GM10266 (cell line): ENCODE measurements around the gene NMB.

Experiments
- DNase-seq: peaks from one replicate; pipeline ENCODE4 v3.0.0; 2012; ENCODE audit errors: extremely low spot score
- TF ChIP-seq, protein P1 (sequence below): IDR thresholded peaks from 2 replicates; pipeline ENCODE4 v1.5.1; 2012; ENCODE audit warnings: mild to moderate bottlenecking, low read depth; ENCODE audit not compliant: control insufficient read depth, insufficient read depth; ENCODE audit errors: missing control alignments

Gene NMB

DNA sequence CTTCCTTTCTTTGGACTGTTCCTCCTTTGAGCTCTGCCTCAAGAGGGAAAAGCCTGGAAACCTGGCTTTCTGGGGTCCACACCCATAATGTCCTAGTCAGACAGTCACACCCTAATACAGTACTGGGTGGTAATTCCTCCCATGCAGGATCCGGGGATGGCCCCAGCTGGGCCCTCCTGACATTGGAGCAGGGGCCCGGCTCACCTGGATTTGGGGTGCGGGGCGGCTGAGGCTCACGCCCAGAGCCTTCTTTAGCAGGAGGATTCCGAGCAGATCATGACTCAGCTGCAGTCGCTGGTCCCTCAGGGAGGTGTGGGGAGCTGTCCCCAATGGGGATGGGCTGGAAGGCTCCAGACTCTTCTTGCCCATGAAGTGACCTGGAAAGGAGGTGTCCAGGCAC lies 1.0 kb downstream of the NMB start:
- no peak for DNase-seq
- TF ChIP-seq, protein P1, sequence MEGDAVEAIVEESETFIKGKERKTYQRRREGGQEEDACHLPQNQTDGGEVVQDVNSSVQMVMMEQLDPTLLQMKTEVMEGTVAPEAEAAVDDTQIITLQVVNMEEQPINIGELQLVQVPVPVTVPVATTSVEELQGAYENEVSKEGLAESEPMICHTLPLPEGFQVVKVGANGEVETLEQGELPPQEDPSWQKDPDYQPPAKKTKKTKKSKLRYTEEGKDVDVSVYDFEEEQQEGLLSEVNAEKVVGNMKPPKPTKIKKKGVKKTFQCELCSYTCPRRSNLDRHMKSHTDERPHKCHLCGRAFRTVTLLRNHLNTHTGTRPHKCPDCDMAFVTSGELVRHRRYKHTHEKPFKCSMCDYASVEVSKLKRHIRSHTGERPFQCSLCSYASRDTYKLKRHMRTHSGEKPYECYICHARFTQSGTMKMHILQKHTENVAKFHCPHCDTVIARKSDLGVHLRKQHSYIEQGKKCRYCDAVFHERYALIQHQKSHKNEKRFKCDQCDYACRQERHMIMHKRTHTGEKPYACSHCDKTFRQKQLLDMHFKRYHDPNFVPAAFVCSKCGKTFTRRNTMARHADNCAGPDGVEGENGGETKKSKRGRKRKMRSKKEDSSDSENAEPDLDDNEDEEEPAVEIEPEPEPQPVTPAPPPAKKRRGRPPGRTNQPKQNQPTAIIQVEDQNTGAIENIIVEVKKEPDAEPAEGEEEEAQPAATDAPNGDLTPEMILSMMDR = no peak

DNA sequence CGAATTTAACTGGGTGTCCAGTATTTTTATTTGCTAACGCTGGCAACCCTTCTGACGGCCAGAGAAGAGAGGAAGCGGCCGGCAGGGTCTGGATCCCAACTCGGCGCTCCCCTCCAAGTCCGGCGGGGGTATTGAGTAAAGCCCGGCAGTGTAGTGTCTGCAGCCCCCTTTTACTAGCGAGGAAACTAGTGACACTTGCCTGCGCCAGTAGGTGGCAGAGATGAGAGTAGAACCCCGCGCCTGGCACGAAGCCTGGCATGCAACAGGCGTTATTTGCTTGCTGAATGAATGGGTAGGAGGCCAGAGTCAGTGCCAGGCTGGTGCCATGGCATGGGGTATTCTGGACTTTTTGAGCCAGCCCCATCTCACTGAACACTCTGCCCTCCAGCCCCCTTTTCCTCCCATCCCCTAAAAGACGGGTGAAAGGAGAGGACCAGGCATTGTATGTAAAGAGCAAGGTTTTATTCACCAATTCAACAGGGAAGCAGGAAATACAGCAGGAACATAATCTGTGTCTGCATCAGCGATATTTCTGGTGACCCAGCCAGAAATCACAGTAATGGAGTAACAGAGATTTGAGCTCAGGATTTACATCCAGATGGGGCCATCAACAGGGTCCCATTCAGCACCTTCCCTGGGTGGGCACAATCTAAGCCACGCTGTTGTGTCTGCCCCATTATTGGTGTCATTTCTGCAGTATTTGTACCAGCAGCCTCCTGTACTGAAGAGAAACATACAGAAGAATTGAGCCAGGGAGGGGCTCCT lies 3.1 kb downstream of the NMB start:
- TF ChIP-seq, protein P1 = peak; percentile 73
- DNase-seq = peak; percentile 66

DNA sequence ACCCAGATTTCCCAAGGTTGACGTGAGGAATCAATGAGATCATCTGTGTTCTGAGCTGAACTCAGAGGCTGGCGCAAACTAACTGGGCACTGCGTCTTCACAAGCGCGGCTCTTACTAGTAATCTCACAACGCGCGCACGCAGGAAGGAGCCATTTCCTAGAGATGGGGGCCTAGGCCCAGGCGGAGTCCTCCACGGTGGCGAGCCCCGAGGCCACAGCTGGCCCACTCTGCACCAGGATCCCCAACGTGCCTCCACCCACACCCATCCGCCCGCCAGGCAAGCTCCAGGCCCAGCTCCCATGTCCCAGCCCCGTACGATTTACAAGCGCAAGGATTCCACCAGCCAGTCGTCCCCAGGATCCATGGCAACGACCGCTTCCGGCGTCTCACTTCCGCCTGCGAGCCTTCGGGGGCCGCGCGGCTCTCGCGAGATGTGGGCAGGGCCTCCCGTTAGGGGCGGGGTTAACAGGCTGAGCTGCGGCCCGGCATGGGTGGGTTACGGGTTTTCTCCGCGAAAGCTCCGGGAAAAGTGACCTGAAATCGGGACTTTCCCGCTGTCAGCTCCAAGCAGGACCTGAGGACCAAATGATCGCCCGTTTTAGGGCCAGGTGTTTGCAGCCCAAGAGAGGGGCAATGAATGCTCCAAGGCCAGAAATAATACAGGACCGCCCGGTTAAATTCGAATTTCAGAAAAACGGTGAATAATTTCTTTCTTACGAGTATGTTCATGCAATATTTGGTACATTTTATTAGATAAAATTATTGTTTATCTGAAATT lies 3.9 kb downstream of the NMB start, which contains the start of gene WDR73:
Gene WDR73 (minus strand): TSS at position 374 of the 779 bp plus-strand sequence. CDS start 9 bp downstream, at position 365.
- peak; percentile 94 for DNase-seq
- TF ChIP-seq, protein P1 = no peak

DNA sequence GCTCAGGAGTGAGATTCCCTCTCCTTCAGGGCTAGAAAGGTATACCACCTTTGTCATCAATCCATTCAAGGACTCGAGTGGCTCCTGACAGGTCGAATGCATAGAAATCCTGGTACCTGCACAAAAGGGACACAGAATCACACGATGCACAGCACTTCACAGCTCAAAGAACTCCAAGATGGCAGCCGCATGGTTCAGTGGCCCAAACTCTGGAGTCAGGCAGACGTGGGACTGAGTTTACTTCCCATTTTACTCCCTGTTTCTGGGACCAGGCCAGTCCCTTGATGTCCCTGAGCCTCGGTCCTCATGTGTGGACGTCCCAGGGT lies 4.5 kb downstream of the NMB start:
- no peak for DNase-seq
- TF ChIP-seq, protein P1 = no peak

DNA sequence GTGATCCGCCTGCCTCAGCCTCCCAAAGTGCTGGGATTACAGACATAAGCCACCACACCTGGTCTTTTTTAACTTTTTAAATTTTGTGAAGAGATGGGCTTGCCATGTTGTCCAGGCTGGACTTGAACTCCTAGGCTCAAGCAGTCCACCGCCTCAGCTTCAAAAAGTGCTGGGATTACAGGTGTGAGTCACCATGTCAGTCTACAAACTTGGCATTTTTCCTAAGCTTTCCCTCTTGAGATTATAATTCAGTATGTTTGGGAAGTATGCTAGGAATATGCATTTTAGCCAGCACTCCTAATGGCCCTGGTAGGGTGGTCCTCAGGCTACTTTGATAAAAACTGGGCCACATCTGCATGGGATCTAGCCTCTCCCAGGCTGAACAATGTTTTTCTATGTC lies 8.3 kb downstream of the NMB start:
- TF ChIP-seq, protein P1 = no peak
- DNase-seq = no peak

DNA sequence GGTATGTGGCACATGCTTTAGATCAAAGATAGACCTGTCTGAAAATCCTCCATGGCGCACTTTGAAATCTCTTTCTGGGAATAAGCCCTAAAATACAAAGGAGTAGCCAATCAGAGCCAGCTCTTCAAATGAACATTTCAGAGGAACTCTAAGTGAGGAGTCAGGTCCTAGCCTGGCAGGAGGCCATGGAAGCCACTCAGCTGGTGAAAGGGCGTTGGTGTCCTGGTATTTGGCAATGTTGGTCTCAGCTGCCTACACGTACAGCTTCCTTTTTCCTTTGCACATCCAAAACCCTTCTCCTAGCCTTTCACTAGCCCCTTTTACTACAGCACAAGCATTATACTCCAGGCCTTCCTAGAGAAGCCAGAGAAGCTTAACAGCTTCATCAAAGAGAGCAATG lies 9.5 kb downstream of the NMB start:
- DNase-seq = no peak
- TF ChIP-seq, protein P1 = no peak

DNA sequence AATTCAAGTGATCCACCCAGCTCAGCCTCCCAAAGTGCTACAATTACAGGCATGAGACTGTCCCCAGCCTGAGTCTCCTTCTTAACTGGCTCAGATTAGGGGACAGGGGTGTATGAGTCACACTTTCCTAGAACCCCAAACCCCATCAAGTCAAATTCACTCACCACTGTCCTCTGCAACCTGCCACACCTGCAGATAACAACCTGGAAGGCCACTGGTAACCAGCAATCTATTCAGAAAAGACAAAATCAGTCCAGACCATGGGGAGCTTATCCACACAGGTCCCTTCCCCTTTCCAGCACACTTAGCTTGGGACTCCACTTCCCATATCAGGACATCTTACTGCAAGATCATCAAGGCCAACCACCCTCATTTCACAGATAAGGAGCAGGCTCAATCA lies 10.3 kb downstream of the NMB start:
- DNase-seq = no peak

More for the DNA sequence above, 10.3 kb downstream of the NMB start:
- TF ChIP-seq, protein P1 = no peak
